ENCODE results near the gene SNRPF.
"Not testable (repeated sequence)": the region's sequence is repeated elsewhere in the genome, so short reads cannot be mapped to it uniquely, and the experiment has no call there.

Gene SNRPF
- total RNA-seq, result 14.9 to 24.2 (median 21.5) reads per million in 3 donors

DNA sequence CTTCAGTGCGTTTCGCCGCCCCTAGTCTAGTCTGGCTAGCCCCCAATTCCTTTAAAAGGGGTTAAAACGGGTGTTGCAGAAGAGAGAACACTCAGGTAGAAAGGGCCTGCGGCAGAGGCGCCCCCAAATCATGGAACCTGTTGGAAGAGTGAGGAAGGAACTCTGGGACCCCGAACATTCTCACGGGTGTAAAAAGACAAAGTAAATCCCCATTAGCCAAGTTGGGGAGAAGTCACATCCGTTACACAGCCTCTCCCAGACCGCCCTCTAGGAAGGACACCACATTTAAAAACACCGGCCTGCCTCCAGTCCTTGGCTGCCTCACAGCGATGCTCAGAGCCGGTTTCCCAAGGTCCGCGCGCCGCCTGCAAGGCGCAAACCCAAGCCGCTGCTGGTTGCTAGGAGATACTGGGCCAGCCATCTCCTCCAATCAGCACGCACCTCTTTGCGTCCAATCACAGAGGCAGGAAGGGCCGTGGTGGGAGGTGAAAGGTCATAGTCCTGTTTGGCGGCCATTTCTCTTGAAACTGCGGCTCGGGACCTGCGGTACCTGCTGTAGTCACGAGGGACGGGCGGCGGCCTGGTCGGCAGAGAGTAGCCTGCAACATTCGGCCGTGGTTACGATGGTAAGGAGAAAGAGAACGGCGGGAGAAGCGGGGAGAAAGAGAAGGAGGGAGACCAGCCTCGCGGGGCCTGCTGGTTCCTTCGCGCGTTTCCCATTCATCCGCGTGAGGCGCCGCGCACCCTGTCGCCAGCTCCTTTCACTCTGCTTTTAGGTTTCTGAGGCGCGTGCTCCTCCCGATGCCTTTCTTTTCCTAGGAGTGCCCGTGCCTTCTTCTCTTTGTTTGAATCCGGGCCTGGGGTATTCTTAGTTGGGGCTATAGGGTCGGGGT, at the start of gene SNRPF:
SNRPF (plus strand) TSS at position 502 of the 893 bp plus-strand sequence; CDS start at position 624, 122 bp downstream.
- H3K36me3 ChIP-seq (ENCODE audit: control insufficient read depth, insufficient read depth, low read length), result peaks cover 21% of the 10 kb centered on the region
- peak within 1 kb of the TSS; percentile 81 for H3K27ac ChIP-seq (ENCODE audit: insufficient read depth, low read length, poor library complexity, severe bottlenecking)
- H3K4me3 ChIP-seq (ENCODE audit: insufficient read depth, low read depth, low read length, poor library complexity, severe bottlenecking), result peak within 1 kb of the TSS; percentile 78
- peak; percentile 90 to 93 (median 91) for DNase-seq
- peaks cover 9% of the 10 kb centered on the region for H3K4me1 ChIP-seq (ENCODE audit: control insufficient read depth, insufficient read depth, low read length, poor library complexity, severe bottlenecking)
- no peaks in the 10 kb centered on the region for H3K9me3 ChIP-seq (ENCODE audit: control insufficient read depth, low read length)
- H3K27me3 ChIP-seq (replicated peaks; ENCODE audit: control insufficient read depth, insufficient read depth, low read length, poor library complexity, severe bottlenecking), result no peaks in the 10 kb centered on the region

DNA sequence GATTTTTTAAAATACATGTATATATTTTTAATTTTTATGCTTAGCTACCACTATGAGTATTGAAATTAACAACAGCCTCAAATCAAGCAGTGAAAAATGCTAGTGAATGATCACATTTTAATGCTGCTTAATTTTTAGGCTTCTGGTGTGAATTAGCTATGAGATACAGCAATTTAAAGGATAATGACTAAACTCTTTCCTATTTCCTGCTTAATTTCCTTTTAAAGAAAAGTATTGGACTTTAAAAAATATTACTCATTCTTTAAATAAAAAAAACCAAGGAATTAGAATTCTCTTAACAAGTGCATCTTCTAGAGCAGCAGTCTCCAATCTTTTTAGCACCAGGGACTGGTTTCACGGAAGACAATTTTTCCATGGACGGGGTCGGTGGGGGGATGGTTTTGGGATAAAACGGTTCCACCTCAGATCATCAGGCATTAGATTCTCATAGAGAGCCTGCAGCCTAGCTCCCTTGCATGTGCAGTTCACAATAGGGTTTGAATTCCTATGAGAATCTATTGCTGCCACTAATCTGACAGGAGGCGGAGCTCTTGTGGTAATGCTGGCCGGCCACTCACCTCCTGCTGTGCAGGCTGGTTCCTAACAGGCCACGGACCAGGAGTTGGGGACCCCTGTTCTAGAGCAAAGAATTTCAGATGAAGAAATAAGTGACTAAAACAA, 49.6 kb upstream of the SNRPF start:
- no peaks in the 10 kb centered on the region for H3K36me3 ChIP-seq (ENCODE audit: control insufficient read depth, insufficient read depth, low read length)
- no peak overlapping the region for H3K4me3 ChIP-seq (ENCODE audit: insufficient read depth, low read depth, low read length, poor library complexity, severe bottlenecking)
- H3K27ac ChIP-seq (ENCODE audit: insufficient read depth, low read length, poor library complexity, severe bottlenecking), result no peak overlapping the region
- no peak for DNase-seq
- no peaks in the 10 kb centered on the region for H3K27me3 ChIP-seq (replicated peaks; ENCODE audit: control insufficient read depth, insufficient read depth, low read length, poor library complexity, severe bottlenecking)
- H3K4me1 ChIP-seq (ENCODE audit: control insufficient read depth, insufficient read depth, low read length, poor library complexity, severe bottlenecking), result no peaks in the 10 kb centered on the region
- no peaks in the 10 kb centered on the region for H3K9me3 ChIP-seq (ENCODE audit: control insufficient read depth, low read length)

DNA sequence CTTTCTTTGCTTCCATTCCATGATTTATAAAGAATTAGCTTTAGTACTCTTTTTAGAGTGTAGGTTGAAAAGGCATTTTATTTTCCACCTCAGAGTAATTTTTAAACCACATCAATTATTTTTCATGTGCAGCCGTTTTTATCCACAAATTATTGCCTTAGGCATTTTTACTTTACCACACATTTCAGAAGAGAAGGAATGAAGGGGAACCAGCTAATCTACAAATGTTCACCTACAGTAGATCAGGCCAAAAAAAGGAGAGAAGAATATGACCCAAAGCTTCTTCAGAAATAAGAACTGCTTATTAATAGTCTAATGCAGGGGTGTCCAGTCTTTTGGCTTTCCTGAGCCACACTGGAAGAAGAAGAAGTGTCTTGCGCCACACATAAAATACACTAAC, 48.3 kb upstream of the SNRPF start:
- DNase-seq, result no peak
- Histone ChIP-seq H3K27me3 (replicated peaks; ENCODE audit: control insufficient read depth, insufficient read depth, low read length, poor library complexity, severe bottlenecking) (no peaks in the 10 kb centered on the region), H3K9me3 (ENCODE audit: control insufficient read depth, low read length) (no peaks in the 10 kb centered on the region), H3K4me3 (ENCODE audit: insufficient read depth, low read depth, low read length, poor library complexity, severe bottlenecking) (no peak overlapping the region), H3K36me3 (ENCODE audit: control insufficient read depth, insufficient read depth, low read length) (no peaks in the 10 kb centered on the region), H3K27ac (ENCODE audit: insufficient read depth, low read length, poor library complexity, severe bottlenecking) (no peak overlapping the region), H3K4me1 (ENCODE audit: control insufficient read depth, insufficient read depth, low read length, poor library complexity, severe bottlenecking) (no peaks in the 10 kb centered on the region)

DNA sequence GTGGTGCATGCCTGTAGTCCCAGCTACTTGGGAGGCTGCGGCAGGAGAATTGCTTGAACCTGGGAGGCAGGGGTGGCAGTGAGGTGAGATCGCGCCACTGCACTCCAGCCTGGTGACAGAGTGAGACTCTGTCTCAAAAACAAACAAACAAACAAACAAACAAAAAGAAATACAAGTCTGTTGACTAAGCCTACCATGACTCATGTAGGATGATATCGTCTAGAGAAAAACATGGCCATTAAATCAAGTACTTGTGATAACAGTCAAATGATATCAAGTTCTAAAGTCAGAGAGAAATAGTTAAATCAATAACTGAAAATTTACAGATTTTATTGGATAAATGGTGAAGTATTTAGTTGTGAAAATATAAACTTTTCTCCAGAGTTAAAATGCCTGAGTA, 46.6 kb upstream of the SNRPF start:
- not testable (repeated sequence) for H3K36me3 ChIP-seq (ENCODE audit: control insufficient read depth, insufficient read depth, low read length); DNase-seq; H3K27me3 ChIP-seq (replicated peaks; ENCODE audit: control insufficient read depth, insufficient read depth, low read length, poor library complexity, severe bottlenecking)

DNA sequence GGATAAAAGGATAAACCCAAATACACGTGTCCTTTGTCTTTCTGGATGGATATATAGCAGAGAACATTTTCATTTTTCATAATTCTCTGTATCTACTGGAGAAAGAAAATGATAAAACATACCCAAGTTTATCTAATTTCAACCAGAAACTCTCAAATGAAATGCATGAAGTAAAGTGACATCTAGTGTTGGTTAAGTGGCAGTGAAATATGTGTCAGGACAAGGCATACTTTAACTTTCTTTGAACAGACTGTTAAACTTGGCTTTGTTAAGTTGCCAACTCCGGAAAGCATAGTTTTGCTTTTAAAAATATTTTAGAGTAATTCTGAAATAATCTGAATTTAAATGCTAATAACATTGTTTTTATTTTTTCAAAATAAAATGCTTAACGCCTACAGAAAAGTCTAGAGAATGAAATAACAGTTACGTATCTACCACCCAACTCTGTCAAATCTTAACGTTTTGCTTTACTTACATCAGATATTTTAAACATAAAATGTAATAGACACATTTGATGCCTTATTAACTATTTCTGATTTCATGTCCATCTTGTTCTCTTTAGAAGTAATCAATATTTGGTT, 43.0 kb upstream of the SNRPF start:
- no peak overlapping the region for H3K4me3 ChIP-seq (ENCODE audit: insufficient read depth, low read depth, low read length, poor library complexity, severe bottlenecking)
- no peak overlapping the region for H3K27ac ChIP-seq (ENCODE audit: insufficient read depth, low read length, poor library complexity, severe bottlenecking)
- H3K27me3 ChIP-seq (replicated peaks; ENCODE audit: control insufficient read depth, insufficient read depth, low read length, poor library complexity, severe bottlenecking), result no peaks in the 10 kb centered on the region
- no peak for DNase-seq
- H3K36me3 ChIP-seq (ENCODE audit: control insufficient read depth, insufficient read depth, low read length), result no peaks in the 10 kb centered on the region
- H3K4me1 ChIP-seq (ENCODE audit: control insufficient read depth, insufficient read depth, low read length, poor library complexity, severe bottlenecking), result no peaks in the 10 kb centered on the region
- H3K9me3 ChIP-seq (ENCODE audit: control insufficient read depth, low read length), result no peaks in the 10 kb centered on the region

More for the DNA sequence above, 46.6 kb upstream of the SNRPF start:
- H3K4me3 ChIP-seq (ENCODE audit: insufficient read depth, low read depth, low read length, poor library complexity, severe bottlenecking); H3K4me1 ChIP-seq (ENCODE audit: control insufficient read depth, insufficient read depth, low read length, poor library complexity, severe bottlenecking); H3K9me3 ChIP-seq (ENCODE audit: control insufficient read depth, low read length); H3K27ac ChIP-seq (ENCODE audit: insufficient read depth, low read length, poor library complexity, severe bottlenecking): not testable (repeated sequence)

DNA sequence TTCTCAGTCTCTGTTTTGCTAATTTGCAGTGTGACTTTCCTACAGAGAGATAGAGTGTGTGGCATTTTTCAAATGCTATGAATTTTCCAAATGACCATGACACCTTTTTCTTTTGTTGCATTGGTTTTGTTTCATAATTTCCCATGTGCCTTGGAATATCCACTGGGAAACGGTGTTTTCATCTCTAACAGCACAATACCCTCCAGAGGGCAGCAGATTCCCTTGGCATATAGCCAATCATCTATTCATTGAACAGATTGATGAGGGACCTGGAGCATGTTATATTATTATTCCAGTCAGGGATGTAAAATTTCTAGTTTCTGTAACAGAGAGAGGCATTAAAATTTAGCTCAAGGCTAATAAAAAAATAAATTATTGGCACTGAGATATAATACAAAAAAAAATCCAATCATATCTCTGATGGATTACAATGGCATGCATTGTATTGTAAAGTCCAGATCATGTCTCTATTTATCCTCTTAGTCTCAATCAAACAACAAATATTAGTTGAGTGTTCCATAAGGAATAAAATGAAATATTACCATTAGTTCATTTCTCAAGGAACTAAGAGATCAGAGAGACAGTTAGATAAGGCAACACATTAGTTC, 38.6 kb upstream of the SNRPF start:
- Histone ChIP-seq H3K27me3 (replicated peaks; ENCODE audit: control insufficient read depth, insufficient read depth, low read length, poor library complexity, severe bottlenecking) (no peaks in the 10 kb centered on the region), H3K9me3 (ENCODE audit: control insufficient read depth, low read length) (no peaks in the 10 kb centered on the region), H3K27ac (ENCODE audit: insufficient read depth, low read length, poor library complexity, severe bottlenecking) (no peak overlapping the region), H3K36me3 (ENCODE audit: control insufficient read depth, insufficient read depth, low read length) (no peaks in the 10 kb centered on the region), H3K4me3 (ENCODE audit: insufficient read depth, low read depth, low read length, poor library complexity, severe bottlenecking) (no peak overlapping the region), H3K4me1 (ENCODE audit: control insufficient read depth, insufficient read depth, low read length, poor library complexity, severe bottlenecking) (no peaks in the 10 kb centered on the region)
- no peak for DNase-seq

DNA sequence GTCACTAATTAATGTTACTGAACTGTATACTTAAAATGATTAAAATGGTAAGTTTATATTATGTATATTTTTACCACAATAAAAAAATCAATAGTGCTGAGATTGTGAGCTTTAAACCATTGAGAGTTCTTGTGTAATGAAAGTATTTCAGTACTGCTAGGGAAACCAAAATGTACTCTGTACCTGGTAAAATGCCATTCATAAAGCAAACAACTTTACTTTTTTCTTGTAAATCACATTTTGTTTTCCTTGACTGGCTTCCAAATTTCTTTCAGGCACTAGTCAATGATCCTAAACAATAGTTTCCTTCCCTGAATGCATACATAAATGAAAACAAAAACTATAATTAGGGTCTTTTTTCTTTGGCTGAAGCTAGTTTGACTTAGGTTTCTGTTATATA, 29.4 kb upstream of the SNRPF start:
- no peaks in the 10 kb centered on the region for H3K27me3 ChIP-seq (replicated peaks; ENCODE audit: control insufficient read depth, insufficient read depth, low read length, poor library complexity, severe bottlenecking)
- no peak overlapping the region for H3K27ac ChIP-seq (ENCODE audit: insufficient read depth, low read length, poor library complexity, severe bottlenecking)

DNA sequence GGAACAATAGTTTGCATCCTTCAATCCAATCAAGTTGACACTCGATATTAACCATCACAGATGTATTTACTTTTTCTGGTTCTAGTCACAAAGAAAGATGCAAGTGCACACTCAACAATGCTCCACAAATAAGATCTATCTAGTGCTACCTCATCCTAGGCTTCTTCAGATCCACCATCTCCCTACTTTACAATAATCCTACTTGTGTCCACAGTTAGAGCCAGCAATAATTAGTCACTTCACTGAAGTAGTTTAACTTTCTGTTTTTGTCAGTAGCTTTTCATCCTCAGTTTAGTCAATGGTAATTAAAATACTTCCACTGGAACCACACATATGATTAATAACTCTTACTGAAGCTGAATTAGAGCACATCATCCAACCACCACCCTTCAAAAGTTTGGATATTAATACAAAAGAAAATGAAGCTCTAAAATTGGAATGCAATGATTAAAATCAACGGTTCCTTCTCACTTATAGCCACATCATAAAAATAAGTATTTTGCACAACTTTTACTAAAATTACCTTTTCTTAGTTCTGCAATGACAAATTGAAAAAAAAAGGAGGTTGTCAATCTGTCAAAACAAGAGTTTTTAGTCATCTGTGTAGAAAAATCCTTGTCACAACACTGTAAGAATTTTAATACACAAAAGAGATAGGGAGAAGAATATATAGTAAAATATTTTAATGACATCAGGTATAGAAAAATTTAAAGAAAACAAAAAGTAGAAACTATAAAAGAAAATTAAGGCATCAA, 28.2 kb upstream of the SNRPF start:
- Histone ChIP-seq H3K36me3 (ENCODE audit: control insufficient read depth, insufficient read depth, low read length) (no peaks in the 10 kb centered on the region), H3K4me3 (ENCODE audit: insufficient read depth, low read depth, low read length, poor library complexity, severe bottlenecking) (no peak overlapping the region), H3K4me1 (ENCODE audit: control insufficient read depth, insufficient read depth, low read length, poor library complexity, severe bottlenecking) (no peaks in the 10 kb centered on the region), H3K27ac (ENCODE audit: insufficient read depth, low read length, poor library complexity, severe bottlenecking) (no peak overlapping the region), H3K27me3 (replicated peaks; ENCODE audit: control insufficient read depth, insufficient read depth, low read length, poor library complexity, severe bottlenecking) (no peaks in the 10 kb centered on the region), H3K9me3 (ENCODE audit: control insufficient read depth, low read length) (no peaks in the 10 kb centered on the region)
- no peak for DNase-seq

More for the DNA sequence above, 29.4 kb upstream of the SNRPF start:
- Histone ChIP-seq H3K36me3 (ENCODE audit: control insufficient read depth, insufficient read depth, low read length) (no peaks in the 10 kb centered on the region), H3K4me3 (ENCODE audit: insufficient read depth, low read depth, low read length, poor library complexity, severe bottlenecking) (no peak overlapping the region), H3K4me1 (ENCODE audit: control insufficient read depth, insufficient read depth, low read length, poor library complexity, severe bottlenecking) (no peaks in the 10 kb centered on the region), H3K9me3 (ENCODE audit: control insufficient read depth, low read length) (no peaks in the 10 kb centered on the region)
- no peak for DNase-seq

DNA sequence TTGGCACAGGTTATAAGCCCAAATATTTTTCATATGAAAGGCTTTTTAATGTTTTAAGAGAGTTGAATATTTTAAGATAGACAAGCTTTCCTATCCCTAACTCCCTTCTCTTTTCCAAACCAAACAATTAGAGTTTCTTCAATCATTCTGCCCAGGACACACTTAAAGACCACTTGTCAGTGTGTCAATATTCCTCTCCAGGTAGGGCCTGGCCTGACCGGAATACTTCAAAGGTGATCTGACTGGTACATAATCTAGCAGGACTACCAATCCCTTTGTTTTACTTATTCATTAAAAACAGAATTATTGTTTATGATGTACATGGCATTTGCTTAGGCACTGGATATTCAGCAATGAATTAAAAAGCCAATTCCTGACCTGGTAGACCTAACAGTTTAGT, 24.2 kb upstream of the SNRPF start:
- Histone ChIP-seq H3K9me3 (ENCODE audit: control insufficient read depth, low read length) (no peaks in the 10 kb centered on the region), H3K27me3 (replicated peaks; ENCODE audit: control insufficient read depth, insufficient read depth, low read length, poor library complexity, severe bottlenecking) (no peaks in the 10 kb centered on the region), H3K27ac (ENCODE audit: insufficient read depth, low read length, poor library complexity, severe bottlenecking) (no peak overlapping the region), H3K36me3 (ENCODE audit: control insufficient read depth, insufficient read depth, low read length) (no peaks in the 10 kb centered on the region), H3K4me1 (ENCODE audit: control insufficient read depth, insufficient read depth, low read length, poor library complexity, severe bottlenecking) (no peaks in the 10 kb centered on the region), H3K4me3 (ENCODE audit: insufficient read depth, low read depth, low read length, poor library complexity, severe bottlenecking) (no peak overlapping the region)
- DNase-seq, result no peak
